ENCODE data around the gene SYTL2.
"Not testable (repeated sequence)": the region's sequence is repeated elsewhere in the genome, so short reads cannot be mapped to it uniquely, and the experiment has no call there.

Gene SYTL2

DNA sequence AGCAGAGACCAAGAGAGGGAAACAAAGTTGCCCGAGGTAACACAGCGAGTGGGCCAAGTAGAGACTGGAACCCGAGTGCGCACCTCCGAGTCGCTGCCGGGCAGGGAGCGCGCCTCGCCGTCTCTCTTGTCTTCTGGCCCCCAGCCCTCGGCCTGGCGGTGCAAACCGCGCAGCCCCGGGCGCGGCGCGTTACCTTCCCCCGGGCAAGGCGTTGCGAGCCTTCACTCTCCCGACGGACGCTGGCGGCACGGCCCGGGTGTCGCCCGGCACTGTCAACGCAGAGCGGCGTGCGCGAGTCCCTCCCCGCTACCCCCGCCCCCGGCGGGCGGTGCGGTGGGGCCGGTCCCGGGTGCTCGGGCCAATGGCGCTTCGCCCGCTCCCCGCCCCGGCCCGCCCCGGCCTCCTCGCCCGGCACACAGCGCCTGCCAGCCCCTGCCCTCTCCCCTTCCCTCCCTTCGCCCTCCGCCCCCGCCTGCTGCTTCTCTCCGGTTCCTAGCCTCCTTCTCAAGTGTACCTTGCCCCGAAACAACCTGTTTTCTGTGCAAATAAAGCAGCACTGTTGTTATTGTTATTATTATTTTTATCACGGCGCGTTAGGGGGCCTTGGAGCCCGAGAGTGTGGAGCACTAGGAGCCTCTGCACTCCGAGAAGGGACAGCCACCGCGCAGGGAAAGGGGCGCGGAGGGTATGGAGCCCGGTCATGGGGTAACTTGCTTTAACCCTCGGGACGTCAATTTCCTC lies at the start of gene SYTL2:
TSS of gene SYTL2 (minus strand) at position 271 of the 741 bp plus-strand sequence. CDS start 53,416 bp downstream, outside the sequence.
- DNase-seq (ENCODE audit: low read depth, low spot score): peak; percentile 76

DNA sequence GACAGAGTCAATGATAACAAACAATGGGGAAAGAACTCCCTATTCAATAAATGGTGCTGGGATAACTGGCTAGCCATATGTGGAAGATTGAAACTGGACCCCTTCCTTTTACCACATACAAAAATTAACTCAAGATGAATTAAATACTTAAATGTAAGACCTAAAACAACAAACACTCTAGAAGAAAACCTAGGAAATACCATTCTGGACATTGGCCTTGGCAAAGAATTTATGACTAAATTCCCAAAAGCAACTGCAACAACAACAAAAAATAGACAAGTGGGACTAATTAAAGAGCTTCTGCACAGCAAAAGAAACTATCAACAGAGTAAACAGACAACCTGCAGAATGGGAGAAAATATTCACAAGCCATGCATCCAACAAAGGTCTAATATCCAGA lies 48.6 kb upstream of the SYTL2 start:
- not testable (repeated sequence) for DNase-seq (ENCODE audit: low read depth, low spot score)

DNA sequence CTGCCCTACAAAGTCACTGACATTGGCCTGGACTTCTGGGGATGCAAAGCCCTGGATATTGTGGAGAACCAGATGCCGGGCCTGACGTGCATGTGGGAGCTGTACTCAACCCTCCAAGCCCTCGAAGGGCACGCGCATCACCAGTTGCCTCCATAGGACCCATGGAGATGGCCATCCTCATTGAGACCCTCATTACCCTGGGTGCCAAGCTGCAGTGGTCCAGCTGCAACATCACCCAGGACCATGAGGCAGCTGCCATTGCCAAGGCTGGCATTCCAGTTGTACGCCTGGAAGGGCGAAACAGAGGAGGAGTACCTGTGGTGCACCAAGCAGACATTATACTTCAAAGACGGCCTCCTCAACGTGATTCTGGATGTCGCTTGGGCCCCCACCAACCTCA lies 46.2 kb upstream of the SYTL2 start:
- DNase-seq (ENCODE audit: low read depth, low spot score): no peak

DNA sequence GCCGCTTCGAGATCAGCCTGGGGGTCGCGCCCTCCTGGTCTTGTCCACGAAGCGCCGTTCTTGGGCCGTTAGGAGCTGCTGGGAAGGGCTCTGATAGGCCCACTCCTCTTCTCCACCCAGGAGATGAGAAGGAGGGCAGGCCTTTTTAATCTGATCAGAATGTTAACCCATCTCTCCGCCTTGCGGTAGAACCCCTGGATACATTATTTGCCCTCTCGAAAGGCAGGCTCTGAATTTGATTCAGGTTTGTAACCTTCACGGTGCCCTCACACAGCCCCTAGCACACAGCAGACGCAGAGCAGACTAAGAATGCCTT lies 44.4 kb upstream of the SYTL2 start, which contains the start of gene CCDC83:
TSS of gene CCDC83 (plus strand) at position 43 of the 316 bp plus-strand sequence. CDS start 9,741 bp downstream, outside the sequence.
- DNase-seq (ENCODE audit: low read depth, low spot score): no peak

DNA sequence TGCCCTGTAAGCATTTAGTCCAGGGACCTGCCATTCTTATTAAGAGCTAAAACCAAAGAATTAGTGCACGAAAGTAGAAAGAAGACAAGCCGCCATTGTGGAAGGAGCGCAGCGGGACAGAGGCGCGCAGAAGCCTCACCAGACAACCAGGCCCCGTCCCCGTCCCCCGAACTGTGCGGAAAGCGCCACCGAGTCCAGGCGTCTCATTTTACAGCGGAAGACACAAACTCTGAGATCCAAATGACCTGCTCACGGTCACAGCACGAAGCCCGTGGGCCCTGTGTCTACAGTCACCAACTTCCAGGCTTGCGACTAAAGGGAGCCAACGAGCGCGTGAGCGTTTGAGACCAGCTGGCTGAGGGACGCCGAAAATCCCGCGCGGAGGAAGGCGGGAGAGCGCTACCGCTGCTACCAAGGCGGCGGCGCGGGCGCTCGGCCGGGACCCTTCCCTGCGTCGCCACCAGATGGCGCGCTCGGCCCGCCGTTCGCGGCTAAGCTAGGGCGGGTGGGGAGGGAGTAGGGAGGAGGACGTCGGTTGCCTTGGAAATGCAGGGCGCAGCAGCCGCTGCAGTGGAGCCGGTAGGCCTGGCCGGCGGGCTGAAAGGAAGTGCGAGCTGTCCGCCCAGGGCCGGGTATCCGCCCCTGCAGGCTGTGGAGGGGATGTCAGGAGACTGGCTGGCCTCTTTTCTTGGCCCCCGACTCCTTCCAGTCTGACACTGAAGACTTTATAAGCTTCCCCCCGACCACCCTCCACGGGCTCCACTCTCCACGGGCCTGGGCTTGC lies 43.8 kb upstream of the SYTL2 start:
- DNase-seq (ENCODE audit: low read depth, low spot score): peak; percentile 98

GRCh38 chr11:85854212-85854556 lies 43.2 kb upstream of the SYTL2 start:
- DNase-seq (ENCODE audit: low read depth, low spot score): no peak

GRCh38 chr11:85853541-85853940 lies 42.6 kb upstream of the SYTL2 start:
- not testable (repeated sequence) for DNase-seq (ENCODE audit: low read depth, low spot score)

DNA sequence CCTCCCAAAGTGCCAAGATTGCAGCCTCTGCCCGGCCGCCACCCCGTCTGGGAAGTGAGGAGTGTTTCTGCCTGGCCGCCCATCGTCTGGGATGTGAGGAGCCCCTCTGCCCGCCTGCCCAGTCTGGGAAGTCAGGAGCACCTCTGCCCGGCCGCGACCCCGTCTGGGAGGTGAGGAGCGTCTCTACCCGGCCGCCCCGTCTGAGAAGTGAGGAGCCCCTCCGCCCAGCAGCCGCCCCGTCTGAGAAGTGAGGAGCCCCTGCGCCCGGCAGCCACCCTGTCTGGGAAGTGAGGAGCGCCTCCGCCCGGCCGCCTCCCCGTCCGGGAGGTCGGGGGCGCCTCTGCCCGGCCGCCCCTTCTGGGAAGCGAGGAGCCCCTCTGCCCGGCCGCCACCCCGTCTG lies 41.8 kb upstream of the SYTL2 start:
- not testable (repeated sequence) for DNase-seq (ENCODE audit: low read depth, low spot score)

- DNase-seq (ENCODE audit: low read depth, low spot score): no peak
Observed at GRCh38 chr11:85848556-85848955, 37.6 kb upstream of the SYTL2 start.

GRCh38 chr11:85848006-85848405 lies 37.1 kb upstream of the SYTL2 start:
- peak; percentile 31 for DNase-seq (ENCODE audit: low read depth, low spot score)

GRCh38 chr11:85847436-85847835 lies 36.5 kb upstream of the SYTL2 start:
- no peak for DNase-seq (ENCODE audit: low read depth, low spot score)

DNA sequence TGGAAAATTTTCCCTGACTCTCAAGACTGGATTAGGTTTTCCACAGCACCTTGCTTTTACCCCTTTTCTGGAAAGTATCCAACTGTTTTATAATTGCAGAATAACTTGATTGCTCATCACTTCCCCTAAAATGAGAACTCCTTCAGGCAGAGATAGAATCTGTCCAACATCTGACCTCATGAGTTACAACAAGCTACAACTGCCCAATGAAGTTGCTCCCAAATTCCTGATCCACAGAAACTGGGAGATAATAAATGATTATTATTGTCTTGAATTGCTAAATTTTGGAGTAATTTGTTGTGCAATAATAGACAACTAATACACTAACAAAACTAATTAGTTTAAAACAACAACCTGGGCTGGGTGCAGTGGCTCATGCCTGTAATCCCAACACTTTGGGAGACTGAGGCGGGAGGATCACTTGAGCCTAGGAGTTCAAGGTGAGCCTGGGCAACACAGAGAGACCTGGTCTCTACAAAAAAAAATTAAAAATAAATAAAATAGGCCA lies 34.2 kb upstream of the SYTL2 start:
- no peak for DNase-seq (ENCODE audit: low read depth, low spot score)

DNA sequence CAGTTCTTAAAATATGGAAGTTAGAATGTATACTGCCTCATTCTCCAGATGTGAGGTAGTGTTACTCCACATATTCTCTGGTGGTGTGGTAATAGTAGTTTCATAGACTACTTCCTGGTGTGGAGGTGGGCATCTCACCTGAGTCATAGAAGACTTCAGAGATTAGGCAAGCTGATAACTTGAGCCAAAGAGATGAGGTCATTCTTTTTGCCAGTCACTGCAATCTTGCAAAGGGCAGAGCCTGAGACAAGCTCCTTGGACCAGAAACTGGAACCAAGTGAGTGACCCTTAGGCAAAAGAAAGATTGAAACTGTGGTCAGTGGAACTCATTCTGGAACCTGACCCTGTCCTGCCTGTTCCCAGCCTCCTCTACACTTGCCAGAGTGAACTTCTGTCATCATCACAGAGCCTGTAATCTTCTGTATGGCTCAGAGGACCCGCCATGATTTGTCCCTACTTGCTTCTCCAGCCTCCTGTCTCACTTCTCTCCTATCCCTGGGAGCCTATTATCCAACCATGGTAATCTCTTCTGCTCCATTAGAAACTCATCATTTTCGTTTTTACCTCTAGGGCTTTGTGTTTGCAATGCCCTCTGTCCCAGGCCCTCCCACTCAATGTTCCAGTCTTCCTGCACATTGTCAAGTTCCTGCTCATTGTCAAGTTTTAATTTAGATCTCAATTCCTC lies 33.6 kb upstream of the SYTL2 start:
- peak; percentile 27 for DNase-seq (ENCODE audit: low read depth, low spot score)

GRCh38 chr11:85843929-85844328 lies 33.0 kb upstream of the SYTL2 start:
- DNase-seq (ENCODE audit: low read depth, low spot score): no peak

GRCh38 chr11:85840932-85841331 lies 30.0 kb upstream of the SYTL2 start:
- not testable (repeated sequence) for DNase-seq (ENCODE audit: low read depth, low spot score)

DNA sequence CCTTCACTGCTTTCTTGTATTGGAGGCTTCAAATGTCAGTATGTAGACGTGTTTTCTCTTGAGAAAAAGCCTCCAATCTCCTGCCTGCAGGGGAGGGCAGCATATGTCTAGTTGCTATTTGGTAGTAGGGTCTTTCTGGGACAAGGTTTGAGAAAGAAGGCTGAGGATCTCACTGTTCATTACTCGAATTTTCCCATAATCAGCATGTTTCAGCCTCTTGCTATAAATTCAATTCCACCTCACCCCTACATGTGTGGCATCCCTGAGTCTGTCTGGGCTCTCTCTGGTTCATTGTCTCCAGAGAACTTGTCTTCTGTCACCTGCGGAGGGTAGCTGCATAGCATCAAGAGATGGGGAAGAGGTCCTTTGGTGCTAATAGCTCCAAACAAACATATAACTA lies 24.8 kb upstream of the SYTL2 start:
- DNase-seq (ENCODE audit: low read depth, low spot score): no peak

DNA sequence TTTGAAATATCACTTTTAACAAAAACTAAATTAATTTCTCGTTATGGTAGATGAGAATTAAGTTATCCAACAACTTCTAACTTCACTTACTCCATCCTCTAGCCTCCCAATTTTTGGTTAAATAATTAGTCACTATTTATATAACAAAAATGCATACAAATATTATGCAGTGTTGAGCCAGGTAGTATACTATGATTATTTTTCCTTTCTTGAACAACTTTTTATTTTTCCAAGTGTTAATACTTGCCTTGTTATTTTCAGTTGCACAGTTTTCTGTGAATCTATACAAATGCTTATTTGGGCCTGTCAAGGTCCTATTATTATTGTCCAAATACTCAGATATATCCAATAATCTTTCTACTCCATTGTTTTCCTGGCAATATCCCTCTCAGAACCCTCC lies 24.3 kb upstream of the SYTL2 start:
- DNase-seq (ENCODE audit: low read depth, low spot score): no peak

GRCh38 chr11:85831050-85831449 lies 20.1 kb upstream of the SYTL2 start:
- DNase-seq (ENCODE audit: low read depth, low spot score): no peak

DNA sequence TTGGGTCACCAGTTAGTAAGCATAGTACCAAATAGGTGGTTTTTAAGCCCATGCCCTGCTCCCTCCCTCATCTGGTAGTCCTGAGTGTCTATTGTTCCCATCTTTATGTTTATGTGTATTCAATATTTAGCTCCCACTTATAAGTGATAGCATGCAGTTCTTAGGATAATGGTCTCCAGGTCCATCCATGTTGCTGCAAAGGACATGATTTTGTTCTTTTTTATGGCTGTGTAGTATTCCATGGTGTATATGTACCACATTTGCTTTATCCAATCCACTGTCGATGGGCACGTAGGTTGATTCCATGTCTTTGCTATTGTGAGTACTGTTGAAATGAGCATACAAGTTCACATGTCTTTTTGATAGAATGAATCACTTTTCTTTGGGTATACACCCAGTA lies 18.2 kb upstream of the SYTL2 start:
- DNase-seq (ENCODE audit: low read depth, low spot score): no peak

- no peak for DNase-seq (ENCODE audit: low read depth, low spot score)
Observed at GRCh38 chr11:85828640-85828978, 17.7 kb upstream of the SYTL2 start.

- DNase-seq (ENCODE audit: low read depth, low spot score): peak; percentile 80
Observed at GRCh38 chr11:85827748-85828639, 17.1 kb upstream of the SYTL2 start.
